ENCODE results near the gene CNIH3.

Gene CNIH3

DNA sequence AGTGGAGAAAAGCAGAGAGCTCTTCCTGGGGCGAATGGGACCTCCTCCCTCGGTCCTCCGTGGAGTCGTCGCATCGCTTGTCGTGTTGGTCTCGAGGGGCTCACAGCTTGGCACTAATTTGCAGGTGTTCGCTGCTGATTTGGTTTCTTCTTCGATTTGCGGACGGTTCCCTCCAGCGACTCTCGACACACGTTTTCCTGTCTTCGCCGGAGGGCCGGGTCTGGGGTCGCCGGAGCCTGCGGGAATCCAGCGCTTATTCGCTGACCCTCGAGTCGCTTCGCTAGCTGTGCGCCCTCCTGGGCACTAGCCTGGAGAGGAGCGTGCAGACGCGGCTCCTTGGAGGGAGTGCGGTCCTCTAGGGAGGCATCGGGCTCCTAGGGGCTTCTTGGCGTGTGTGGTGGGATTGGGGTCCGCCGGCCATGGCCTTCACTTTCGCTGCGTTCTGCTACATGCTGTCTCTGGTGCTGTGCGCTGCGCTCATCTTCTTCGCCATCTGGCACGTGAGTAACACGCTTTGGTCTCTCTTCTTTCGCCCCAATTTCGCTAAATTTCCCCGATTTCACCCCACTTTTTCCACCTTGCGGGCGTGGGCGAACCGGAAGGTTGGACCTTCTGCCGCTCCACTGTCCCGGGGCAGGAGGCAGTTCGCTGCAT, 766 bp downstream of the CNIH3 start:
- peak; percentile 31 for DNase-seq

DNA sequence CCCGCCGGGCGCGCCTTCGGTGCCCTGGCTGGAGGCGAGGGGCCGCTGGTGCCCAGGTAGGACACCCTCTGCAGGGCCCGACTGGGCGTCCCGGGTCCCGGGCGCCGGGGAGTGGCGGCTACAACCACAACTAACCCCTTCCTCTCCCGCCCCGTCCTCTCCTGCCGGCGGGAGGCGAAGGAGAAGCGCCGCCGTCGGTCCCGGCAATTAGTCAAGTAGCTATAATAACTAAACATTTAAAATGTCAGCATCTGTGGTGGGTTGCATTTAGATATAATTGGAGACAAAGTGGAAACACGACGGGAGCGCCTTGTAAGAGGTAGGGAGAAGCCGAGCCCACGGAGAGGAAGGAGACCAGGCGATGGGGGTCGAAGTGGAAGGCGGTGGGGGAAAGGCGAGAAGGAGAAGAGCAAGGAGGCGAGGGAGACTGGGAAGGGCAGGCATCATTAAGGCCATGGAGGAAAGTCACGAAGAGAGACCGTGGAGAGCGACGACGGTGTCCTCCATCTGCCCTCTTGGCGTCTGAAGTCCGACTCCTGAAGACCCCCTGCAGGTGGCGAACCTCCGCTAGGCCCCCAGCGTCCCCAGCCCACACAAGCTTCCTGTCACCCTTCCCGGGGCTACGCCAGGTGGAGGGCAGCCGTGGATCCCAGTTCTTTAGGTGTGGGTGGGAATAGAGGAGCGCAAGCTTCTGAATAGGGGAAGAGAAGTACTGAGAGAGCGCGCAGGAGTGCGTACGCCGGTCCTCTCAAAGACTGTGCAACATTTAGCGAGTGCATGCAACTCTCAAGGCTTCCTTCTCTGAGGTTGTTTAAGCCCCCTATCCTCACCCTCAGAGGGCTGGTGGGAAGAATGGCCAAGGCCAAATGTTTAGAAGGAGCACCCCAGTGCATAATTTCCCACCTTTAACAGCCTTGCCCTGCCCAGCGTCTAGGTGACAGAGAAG, 1.6 kb downstream of the CNIH3 start:
- peak; percentile 13 for DNase-seq

DNA sequence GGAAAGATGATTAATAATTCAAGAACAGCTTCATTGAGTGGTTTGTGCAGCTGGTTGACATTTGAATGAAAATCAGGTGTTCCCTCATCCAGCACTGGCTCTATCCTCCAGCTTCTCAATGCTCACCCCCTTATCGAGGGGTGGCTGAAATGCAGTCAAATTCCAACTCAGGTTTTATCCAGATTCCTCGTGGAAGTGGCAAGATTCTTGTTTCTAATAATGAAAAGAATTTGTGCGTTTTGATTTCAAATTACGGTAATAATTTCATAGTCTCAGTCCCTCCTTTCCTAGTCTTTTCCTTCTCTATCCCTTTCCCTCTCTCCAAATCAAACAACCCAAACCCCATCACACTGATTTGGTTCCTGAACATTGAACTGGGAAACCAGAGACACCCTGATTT, 3.1 kb downstream of the CNIH3 start:
- no peak for DNase-seq

DNA sequence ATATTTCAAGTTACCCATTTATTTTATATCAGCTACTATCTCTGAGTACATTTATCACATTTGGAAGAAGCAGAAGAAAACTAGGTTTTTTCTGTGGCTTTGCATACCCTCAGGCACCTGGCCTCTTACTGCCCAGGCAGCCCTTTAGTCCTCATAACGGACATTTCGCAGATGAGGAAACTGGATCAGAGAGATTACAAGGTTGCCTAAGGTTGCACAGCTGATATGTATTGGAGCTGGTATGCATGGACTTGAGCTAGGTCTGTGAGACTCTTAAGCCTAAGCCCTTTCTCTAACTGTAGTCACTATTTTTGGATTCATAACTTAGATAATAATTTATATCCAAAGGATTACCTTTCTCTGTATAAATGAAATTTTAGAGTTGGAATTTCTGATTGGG, 4.0 kb downstream of the CNIH3 start:
- no peak for DNase-seq

DNA sequence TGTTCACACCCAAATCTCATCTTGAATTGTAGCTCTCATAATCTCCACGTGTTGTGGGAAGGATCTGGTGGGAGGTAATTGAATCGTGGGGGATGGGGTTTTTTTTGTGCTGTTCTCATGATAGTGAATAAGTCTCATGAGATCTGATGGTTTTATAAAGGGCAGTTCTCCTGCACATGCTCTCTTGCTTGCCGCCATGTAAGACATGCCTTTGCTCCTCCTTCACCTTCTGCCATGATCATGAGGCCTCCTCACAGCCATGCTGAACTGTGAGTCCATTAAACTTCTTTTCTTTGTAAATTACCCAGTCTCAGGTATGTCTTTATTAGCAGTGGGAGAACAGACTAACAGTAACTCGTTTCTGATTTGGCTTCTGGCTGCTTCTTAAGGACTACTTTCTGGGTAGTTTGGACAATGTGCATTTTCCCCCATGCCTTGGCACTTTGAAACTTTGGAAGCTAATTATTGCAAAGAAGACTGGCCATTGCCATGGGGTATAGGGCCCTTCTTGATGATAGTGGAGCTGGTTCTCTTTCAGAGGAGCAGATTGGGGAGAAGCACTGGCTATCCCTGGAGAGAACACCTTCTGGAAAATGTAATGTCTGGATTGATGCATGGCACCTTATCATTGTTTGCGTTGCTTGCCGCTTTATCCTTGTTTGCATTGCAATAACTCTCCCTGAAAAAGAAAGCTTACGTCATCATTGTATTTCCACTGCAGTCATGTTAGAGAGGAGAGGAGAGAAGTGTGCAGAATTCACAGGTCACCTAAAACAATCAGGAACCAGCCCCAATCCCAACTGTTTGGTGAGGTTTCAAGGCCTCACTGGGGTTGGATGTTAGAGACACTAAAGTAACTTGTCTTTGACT, 5.9 kb downstream of the CNIH3 start:
- no peak for DNase-seq

DNA sequence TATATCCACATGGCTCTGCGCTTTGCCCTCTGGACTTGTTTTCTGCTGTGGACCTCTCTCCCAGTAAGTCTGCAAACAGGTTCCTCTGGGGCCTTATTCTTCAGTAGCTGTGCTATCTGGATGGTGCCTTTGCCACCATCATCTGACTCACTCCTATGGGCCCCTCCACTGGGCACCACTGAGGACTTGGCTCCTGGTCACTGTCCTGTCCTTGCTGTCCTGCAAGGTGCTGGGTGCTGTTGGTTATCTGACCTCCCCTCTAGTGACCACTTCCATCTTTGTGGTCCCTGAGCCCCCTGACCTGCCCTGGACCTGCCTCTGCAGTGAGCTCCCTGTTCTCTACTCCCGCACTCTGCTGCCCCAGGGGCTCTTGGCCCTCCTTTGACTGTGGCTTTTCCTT, 6.7 kb downstream of the CNIH3 start:
- no peak for DNase-seq

DNA sequence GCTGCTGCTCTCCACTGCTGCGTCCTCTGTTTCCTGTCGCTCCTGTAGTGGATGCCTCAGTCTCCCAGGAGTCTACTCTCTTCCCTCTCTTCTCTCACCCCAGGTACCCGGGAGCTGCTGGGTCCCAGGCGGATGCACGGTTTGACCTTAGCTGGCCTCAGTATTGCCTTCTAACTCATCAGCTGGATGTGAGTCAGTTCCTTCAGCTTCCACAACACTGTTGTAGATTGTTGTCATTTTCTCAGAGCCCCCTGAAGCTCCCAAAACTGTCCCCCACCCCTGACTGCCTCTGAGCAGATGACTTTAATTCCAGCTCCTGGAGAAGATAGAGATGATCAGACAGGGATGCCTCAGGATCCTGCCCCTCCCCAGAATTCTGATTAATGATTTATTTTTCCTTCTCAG, 7.2 kb downstream of the CNIH3 start:
- DNase-seq: no peak

DNA sequence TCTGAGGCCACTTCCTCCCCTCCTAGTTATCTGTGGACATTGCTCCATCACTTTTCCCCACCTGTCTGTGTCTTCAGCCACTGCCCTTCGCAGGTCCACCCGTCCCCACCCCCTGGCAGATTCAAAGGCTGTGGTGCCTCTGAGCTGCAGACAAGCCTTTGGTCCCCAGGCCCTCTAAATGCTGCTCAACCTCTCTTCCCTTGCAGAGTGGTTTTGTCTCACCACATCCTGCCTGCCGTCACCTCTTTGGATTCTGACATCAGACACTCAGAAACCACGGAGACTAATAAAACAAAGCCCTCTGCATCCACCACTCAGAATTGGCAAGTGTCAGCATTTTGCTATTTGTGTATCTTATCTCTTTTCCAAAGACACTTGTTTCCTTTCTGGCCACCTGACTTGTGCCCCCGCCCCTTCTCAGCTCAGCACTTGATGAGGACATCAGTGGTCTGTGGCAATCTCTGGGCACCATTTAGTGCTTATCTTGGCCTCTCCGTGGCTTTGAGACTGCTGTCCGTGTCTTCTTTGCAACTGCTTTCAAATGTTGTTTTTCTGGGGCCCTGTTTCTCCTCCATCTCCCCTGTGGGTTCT, 7.7 kb downstream of the CNIH3 start:
- DNase-seq: no peak

DNA sequence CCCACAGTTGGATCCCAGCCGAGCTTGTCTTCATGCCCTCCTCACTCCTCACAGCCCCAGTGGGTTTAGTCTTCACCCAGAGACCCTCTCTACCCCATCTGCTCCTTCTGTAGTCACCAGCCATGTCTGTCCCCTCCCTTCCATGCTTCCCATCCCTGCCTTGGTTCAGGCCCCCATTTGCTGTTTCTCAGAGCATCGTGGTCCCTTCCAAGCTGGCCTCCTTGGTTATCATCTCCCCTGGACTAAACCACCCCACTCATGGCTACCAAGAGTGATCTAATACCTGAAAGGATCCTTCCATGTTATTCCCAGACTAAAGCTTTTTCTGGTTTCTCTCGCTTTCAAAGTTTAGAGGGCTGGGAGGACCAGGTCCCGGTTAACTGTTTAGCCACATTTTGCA, 8.3 kb downstream of the CNIH3 start:
- DNase-seq: no peak

DNA sequence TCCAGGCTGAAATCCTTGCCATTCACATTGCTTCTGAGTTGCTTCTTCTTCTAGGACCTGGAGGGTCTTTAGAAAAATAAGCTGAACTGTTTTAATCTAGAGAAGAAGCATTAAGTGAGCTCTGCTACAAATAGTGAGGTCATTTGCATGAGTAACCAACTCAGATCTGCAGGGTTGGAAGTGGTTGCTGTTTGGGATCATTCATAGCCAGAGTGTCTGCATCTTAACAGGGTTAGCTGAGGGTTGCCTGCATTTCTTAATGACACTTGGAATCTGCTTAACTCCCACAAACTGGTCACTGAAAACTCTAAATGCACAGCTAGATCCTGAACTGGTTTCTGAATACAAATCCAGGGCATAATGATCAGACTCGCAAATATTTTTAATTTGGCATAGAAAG, 9.9 kb downstream of the CNIH3 start:
- DNase-seq: no peak

DNA sequence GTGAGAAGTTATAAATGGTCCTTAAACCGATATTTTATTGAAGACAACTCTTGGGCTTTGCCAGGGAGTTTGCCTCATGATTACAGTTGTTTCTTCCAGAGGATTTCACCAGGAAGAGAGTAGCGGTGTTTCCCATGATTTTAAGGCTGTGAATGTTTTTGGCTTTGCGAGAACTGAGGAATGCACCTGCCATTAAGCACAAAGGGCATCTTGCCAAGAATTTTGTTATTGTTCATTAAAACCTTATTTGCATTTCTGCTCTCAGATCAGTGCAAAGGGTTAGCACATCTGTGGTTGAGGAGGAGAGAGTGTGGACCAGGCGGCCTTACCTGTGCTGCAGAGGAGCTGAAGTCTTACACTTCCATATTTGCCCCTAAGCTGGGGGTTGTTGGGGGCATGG, 13.8 kb downstream of the CNIH3 start:
- DNase-seq: no peak

DNA sequence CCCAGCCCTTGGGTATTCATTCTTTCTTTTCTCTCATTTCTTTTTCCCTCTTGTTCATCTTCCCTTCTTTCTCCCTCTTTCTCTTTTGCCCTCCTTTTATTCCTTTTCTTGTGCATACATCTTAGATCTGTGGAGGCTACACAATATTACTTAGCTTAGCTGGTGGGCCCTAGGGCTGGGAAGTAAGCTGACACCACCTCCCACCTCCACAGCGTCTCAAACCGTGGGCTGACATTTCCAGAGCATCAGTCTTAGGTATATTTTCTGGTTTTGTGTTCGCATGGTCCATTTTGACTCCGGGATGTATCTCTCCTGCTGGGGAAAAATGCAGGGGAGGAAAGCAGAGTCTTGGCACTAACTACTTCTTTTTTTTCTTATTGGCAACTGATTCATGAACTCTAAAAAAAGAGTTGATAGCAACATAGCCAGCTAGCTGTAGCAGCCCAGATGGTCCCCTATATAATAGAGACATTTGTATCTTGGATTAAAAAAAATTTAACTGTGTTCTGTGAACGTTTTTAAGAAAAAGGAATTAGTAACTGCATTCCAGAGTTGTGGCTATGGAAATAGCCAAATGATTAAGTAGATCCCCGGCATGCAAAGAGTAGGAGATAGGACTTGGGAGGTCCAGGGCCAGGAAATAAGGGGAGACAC, 15.5 kb downstream of the CNIH3 start:
- no peak for DNase-seq

DNA sequence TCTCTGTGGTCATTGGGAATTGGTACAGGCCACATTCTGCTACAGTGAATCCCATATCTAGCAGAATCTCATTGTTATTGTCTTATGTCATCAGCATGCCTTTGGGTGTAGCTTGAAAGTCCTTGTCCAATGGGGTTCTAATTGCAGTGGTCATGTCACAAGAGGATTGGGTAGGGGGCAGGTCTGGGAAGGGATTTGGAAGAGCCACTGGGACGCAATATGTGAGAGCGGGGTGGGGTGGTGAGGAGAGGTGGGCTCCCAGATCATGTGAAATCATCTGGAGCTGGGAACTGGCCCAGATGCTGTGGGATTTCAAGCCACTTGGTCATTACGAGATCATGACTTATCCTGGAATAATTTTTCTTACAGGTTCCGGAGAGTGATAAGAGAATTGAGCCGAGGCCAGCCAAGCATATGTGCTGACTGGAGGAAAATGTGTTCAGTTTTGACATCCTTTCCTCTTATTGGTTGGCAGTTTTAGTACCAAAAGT, 16.3 kb downstream of the CNIH3 start:
- no peak for DNase-seq

DNA sequence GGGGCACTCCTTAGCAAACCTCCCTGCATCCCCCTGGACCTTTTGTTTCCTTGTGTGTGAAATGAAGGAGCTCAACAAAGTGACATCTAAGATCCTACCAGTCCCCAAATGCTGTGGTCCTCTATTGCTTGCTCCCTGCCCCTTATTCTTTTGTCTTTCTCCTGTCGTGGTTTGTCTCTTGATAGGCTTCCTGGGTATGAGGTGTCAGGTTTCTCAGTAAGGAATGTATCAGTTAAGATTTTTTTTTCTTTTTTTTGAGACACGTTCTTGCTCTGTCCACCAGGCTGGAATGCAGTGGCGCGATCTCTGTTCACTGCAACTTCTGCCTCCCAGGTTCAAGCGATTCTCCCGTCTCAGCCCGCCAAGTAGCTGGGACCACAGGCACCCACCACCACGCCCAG, 16.8 kb downstream of the CNIH3 start:
- no peak for DNase-seq

DNA sequence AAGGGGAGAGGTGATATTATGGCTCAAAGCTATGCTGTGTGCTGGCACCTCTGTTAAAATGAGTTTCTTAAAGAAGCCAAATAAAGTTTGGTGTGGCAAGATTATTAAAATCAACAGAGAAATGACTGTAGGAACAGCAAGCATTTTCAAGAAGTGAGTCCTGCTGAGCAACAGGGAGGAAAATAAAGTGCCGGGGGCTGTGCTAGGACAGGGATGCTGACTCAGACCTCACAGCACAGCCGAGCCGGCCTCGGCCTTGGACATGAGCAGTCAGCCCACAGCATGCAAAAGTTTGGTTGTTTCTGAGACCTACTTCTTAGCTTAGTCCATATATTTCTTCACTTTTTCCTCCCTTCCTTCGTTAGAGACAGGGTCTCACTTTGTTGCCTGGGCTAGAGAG, 19.2 kb downstream of the CNIH3 start:
- no peak for DNase-seq

DNA sequence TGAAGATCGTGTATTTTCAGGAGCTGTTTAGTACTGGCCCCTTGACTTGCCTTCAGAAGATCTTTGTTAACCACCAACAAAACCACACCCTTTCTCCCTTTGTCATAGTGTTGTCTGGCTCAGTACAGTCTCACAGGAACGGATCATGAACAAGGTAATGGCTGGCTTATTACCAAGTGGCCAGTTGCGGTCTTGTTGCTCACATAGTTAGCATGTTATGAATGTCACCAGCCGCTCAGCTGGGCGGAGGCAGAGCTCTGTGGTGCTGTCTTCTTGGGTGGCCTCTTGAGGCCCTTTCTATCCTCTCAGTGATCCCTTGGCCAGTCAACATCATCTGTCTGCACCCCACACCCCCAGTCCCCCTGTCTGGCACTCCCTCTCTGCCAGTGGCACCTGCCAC, 21.4 kb downstream of the CNIH3 start:
- no peak for DNase-seq

DNA sequence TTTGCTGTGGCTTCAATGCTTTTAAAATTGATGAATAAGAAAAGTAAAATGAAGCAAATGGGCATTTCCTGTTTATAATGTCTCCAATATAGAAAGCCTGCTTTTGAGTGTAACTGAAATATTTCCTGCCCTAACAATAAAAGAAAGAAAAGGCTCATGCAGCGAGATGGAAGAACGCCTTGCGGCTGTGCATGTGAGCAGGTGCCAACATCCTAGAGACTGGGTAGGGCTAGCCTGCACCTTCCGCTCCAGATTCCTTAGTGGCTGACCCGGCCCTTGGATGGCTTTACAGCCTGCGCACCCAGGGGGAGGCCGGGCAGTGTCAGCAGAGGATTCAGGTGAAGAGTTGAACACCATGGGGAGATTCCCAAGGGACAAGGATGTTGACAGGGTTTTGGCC, 21.8 kb downstream of the CNIH3 start:
- no peak for DNase-seq

DNA sequence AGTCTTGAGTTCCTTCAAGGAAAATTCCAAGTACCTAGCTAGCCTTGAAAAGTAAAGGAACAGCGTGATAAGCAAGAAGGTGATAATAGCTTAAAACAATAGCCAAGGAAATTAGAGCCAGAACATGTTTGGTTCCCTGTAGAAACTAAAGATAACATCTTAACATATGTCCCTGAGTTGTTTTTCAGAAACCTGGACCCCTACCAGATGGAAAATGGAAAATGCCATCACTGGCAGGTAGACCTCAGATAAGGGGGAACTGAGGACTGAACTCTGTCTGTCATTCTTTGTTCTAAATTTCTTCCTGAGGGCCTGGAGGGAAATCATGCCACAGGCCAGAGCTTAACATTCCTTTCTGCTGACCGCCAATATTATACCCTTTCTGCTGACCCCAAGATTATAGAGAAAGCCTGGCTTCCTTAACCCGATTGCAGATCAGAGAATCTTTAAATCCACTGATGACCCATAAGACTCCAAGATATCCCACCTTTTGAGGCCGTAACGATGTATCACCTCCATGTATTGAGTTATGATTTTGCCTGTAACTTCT, 23.4 kb downstream of the CNIH3 start:
- DNase-seq: no peak

DNA sequence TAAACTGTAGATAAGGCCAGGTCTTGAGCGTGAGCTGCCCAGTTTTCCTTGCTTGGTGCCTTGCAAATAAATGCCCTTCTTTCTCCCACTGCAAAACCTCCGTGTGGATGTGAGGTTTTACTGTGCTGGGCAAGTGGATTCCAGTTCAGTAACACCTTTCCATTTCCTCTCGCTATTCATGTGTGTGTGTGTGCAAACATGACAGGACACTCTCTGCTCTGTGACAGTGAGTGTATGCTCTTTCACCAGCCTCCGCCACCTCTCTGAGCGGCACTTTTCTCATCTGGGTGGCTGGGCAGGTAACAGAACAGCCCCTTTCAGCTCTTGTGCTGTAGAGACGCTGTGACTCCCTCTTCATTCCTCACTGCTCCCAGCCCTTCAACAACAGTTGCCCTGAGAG, 23.9 kb downstream of the CNIH3 start:
- no peak for DNase-seq

DNA sequence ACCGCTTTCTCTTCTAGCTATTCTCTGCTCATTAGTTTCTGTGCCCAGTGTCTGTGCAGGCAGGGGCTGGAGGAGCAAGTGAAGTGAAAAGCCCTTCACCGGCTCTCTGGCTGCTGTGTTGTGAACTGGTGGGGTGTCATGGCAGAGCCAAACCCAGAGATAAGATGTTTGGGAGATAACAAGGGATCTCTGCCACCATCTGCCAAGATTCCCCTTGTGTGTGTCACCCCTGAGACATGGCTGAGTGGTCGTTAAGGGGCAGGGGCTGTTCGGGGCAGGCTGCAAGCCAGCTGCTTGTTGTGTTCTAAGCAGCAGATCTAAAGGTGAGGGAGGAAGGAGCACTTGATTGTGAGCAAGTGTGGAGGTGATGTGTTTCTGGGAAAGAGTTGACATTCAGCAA, 24.5 kb downstream of the CNIH3 start:
- DNase-seq: no peak

DNA sequence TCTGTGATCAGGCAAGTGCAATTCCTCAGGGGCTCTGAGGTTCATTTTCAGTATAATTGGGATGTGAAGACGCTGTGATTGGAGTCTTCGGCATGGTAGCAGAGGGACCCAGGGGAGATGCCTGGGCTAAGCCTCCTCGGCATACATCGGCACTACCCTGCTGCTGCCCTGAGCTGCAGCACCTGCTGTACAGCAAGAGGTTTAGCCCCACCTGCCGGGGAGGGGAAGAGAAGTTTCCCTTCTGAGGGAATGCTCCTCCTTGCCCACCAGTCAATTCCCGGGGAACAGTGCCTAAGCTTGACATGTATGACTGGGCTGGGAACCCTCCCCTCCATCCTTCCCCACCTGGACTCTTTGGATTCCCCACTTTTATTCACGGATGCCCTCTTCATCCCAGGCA, 24.9 kb downstream of the CNIH3 start:
- no peak for DNase-seq

DNA sequence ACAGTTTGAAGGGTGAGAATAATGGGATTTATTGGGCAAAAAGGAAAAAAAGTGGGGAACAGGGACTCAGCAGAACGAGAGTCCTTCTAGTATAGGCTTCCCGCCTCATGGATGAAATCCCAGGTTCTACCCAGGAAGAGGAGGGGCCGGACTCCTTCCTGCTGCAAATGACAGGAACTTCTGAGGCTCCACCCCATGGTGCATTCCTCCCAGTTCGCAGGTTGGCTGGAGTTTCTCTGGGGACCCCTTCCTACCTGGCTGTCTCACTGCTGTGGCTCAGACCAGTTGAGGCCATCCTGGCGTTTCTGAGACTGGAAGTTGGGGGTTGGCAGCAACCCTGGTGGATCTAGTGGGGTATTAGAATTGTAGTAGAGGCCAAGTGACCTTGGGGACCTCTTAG, 27.5 kb downstream of the CNIH3 start:
- DNase-seq: no peak
